IMR-90 (cell line): ENCODE measurements around the gene AGAP1. TPM values are rescaled to one million over a fixed set of nuclear protein-coding genes. Genes with fewer than 3 reads are reported as not detected.

Experiments
- ATAC-seq: fragments of 200-7000 bp; cut with Tn5 transposase; 2 replicates; pipeline ENCODE4 v1.9.1; 2020; ENCODE audit warnings: low read depth, mild to moderate bottlenecking, moderate library complexity
- BruUV-seq: library from RNA; stranded (reverse); fragments of 400-500 nt; replicated peaks from 2 replicates; lab custom pipeline; 2021; lab: Mats Ljungman, UMichigan
- CTCF ChIA-PET: fragments of 300-600 bp; formaldehyde crosslinking; extraction: SDS; loops from one replicate; lab custom pipeline; 2021; ENCODE audit warnings: antibody characterized with exemption; lab: Yijun Ruan, JAX
- POLR2A ChIA-PET: fragments of 300-600 bp; sonication (Branson Sonifier 250); formaldehyde crosslinking; loops from one replicate; lab custom pipeline; 2022; ENCODE audit warnings: antibody characterized with exemption; ENCODE audit not compliant: unreplicated experiment; lab: Charles Lee
- DNase-seq: peaks from one replicate; pipeline ENCODE4 v3.0.0; 2013
- H2AFZ ChIP-seq: replicated peaks from 2 replicates; pipeline ENCODE3; 2013; ENCODE audit warnings: low read length, mild to moderate bottlenecking; ENCODE audit not compliant: poor library complexity
- H2AK5ac ChIP-seq: 2 replicates; pipeline ENCODE4 v1.6.1; 2013; ENCODE audit warnings: low read depth, low read length, inconsistent platforms
- H2AK9ac ChIP-seq: replicated peaks from 2 replicates; pipeline ENCODE3; 2013; ENCODE audit warnings: mild to moderate bottlenecking, low read depth, low read length, moderate library complexity; ENCODE audit not compliant: poor library complexity
- H2BK120ac ChIP-seq: 2 replicates; pipeline ENCODE4 v1.6.1; 2013; ENCODE audit warnings: low read depth, low read length, inconsistent platforms
- H2BK15ac ChIP-seq: 3 replicates; pipeline ENCODE4 v1.6.1; 2013; ENCODE audit warnings: low read depth, low read length, inconsistent platforms
- H2BK20ac ChIP-seq: 2 replicates; pipeline ENCODE4 v1.6.1; 2013; ENCODE audit warnings: low read depth, mild to moderate bottlenecking, inconsistent platforms, low read length, moderate library complexity
- H2BK5ac ChIP-seq: 2 replicates; pipeline ENCODE4 v1.6.1; 2013; ENCODE audit warnings: mild to moderate bottlenecking, low read depth, low read length, inconsistent platforms; ENCODE audit not compliant: poor library complexity, severe bottlenecking
- H3K14ac ChIP-seq: replicated peaks from 2 replicates; pipeline ENCODE4 v1.6.1; 2013; ENCODE audit warnings: low read depth, low read length, inconsistent platforms
- H3K18ac ChIP-seq: 2 replicates; pipeline ENCODE4 v1.6.1; 2013; ENCODE audit warnings: low read depth, low read length, control low read depth
- H3K23ac ChIP-seq: 2 replicates; pipeline ENCODE4 v1.6.1; 2013; ENCODE audit warnings: low read depth, low read length, inconsistent platforms
- H3K27ac ChIP-seq: 2 replicates; pipeline ENCODE4 v1.5.1; 2013; ENCODE audit warnings: mild to moderate bottlenecking, control low read depth, low read length; ENCODE audit not compliant: insufficient read depth
- H3K27me3 ChIP-seq: 2 replicates; pipeline ENCODE4 v1.6.1; 2013; ENCODE audit warnings: low read length; ENCODE audit not compliant: control insufficient read depth, insufficient read depth
- H3K36me3 ChIP-seq: 2 replicates; pipeline ENCODE4 v1.6.1; 2013; ENCODE audit warnings: low read length, mixed read lengths; ENCODE audit not compliant: control insufficient read depth, insufficient read depth
- H3K4ac ChIP-seq: 2 replicates; pipeline ENCODE4 v1.6.1; 2013; ENCODE audit warnings: low read depth, low read length, inconsistent platforms
- H3K4me1 ChIP-seq: 2 replicates; pipeline ENCODE4 v1.6.1; 2013; ENCODE audit warnings: low read length, mixed read lengths; ENCODE audit not compliant: control insufficient read depth, insufficient read depth
- H3K4me2 ChIP-seq: 2 replicates; pipeline ENCODE4 v1.6.1; 2013; ENCODE audit warnings: low read depth, mild to moderate bottlenecking, control low read depth, low read length, moderate library complexity
- H3K4me3 ChIP-seq: 2 replicates; pipeline ENCODE4 v1.5.1; 2013; ENCODE audit warnings: low read depth, mild to moderate bottlenecking, control low read depth, low read length, moderate library complexity; ENCODE audit not compliant: insufficient read depth
- H3K56ac ChIP-seq: 2 replicates; pipeline ENCODE4 v1.6.1; 2013; ENCODE audit warnings: low read length, inconsistent platforms; ENCODE audit not compliant: insufficient read depth; ENCODE audit errors: extremely low read depth
- H3K79me1 ChIP-seq, 2 experiments: 2 replicates each; pipeline ENCODE4 v1.6.1; 2013; ENCODE audit warnings: low read length in 2 of 2, inconsistent platforms in 1 of 2, low read depth in 1 of 2
- H3K9ac ChIP-seq: 2 replicates; pipeline ENCODE4 v1.6.1; 2013; ENCODE audit warnings: low read depth, low read length, control low read depth
- H3K9me1 ChIP-seq: 2 replicates; pipeline ENCODE4 v1.6.1; 2013; ENCODE audit warnings: low read length, inconsistent platforms; ENCODE audit not compliant: insufficient read depth
- H3K9me3 ChIP-seq: 2 replicates; pipeline ENCODE4 v1.6.1; 2013; ENCODE audit warnings: low read length; ENCODE audit not compliant: control insufficient read depth, insufficient read depth
- H4K20me1 ChIP-seq: 2 replicates; pipeline ENCODE4 v1.6.1; 2013; ENCODE audit warnings: low read length, inconsistent platforms; ENCODE audit not compliant: insufficient read depth
- H4K5ac ChIP-seq: 2 replicates; pipeline ENCODE4 v1.6.1; 2013; ENCODE audit warnings: mild to moderate bottlenecking, low read depth, low read length, control low read depth
- H4K8ac ChIP-seq, 2 experiments: 2 replicates each; pipeline ENCODE4 v1.6.1; 2013; ENCODE audit warnings: low read depth in 2 of 2, low read length in 2 of 2, control low read depth in 1 of 2, inconsistent platforms in 1 of 2
- H4K91ac ChIP-seq: 2 replicates; pipeline ENCODE4 v1.6.1; 2013; ENCODE audit warnings: low read depth, low read length, inconsistent platforms; ENCODE audit not compliant: insufficient read depth
- BHLHE40 ChIP-seq: fragments of 150-350 bp; IDR thresholded peaks from 2 replicates; pipeline ENCODE4 v1.6.1; 2016; ENCODE audit warnings: mild to moderate bottlenecking, low read depth, low read length
- CEBPB ChIP-seq: IDR thresholded peaks from 2 replicates; pipeline ENCODE4 v1.6.1; 2012; ENCODE audit warnings: low read depth, low read length, improper control_type of control experiment
- CHD1 ChIP-seq: IDR thresholded peaks from 2 replicates; pipeline ENCODE4 v1.6.1; 2012; ENCODE audit warnings: low read depth, low read length, improper control_type of control experiment
- MAFK ChIP-seq: IDR thresholded peaks from 2 replicates; pipeline ENCODE4 v1.6.1; 2012; ENCODE audit warnings: low read depth, low read length, improper control_type of control experiment
- MXI1 ChIP-seq: IDR thresholded peaks from 2 replicates; pipeline ENCODE4 v1.6.1; 2012; ENCODE audit warnings: low read depth, mild to moderate bottlenecking, low read length, moderate library complexity, borderline replicate concordance
- NFE2L2 ChIP-seq: fragments of 150-350 bp; IDR thresholded peaks from 2 replicates; pipeline ENCODE4 v1.6.1; 2016; ENCODE audit warnings: low read depth, mild to moderate bottlenecking, low read length
- POLR2A ChIP-seq: IDR thresholded peaks from 2 replicates; pipeline ENCODE4 v1.6.1; 2012; ENCODE audit warnings: mild to moderate bottlenecking, low read depth, low read length
- WGBS, 2 experiments: methylation state at CpG; one replicate each; pipeline versions ENCODE4 v1.1.5 to v1.1.7; 2013; ENCODE audit warnings: missing lambda C conversion rate in 2 of 2; ENCODE audit not compliant: insufficient read length in 1 of 2; ENCODE audit errors: extremely low coverage in 2 of 2; 5-methylcytosine and 5-hydroxymethylcytosine counted together
- dilution Hi-C: fragments of 300-500 bp; cut with HindIII; formaldehyde crosslinking; loops from one replicate; pipeline ENCODE4 v1.14.3; 2018; ENCODE audit warnings: low sequenced_read_pairs; ENCODE audit not compliant: unreplicated experiment
- in situ Hi-C: fragments of 300-500 bp; cut with MboI; formaldehyde crosslinking; loops from 3 replicates; pipeline ENCODE4 v1.14.3; 2019; ENCODE audit warnings: low sequenced_read_pairs, inconsistent platforms, mixed read lengths
- intact Hi-C: fragments of 100-400 bp; cut with micrococcal nuclease; formaldehyde crosslinking; loops from 2 replicates; pipeline ENCODE4 v1.10.0; 2022
- polyA plus RNA-seq, 3 experiments: library from polyadenylated mRNA; depleted of rRNA; stranded (reverse); fragments of >200 nt; gene quantifications; 2 replicates each; pipeline ENCODE4 v1.2.3, GENCODE V29; 2012; ENCODE audit warnings: low replicate concordance in 1 of 3
- total RNA-seq: library from RNA; depleted of rRNA; stranded (reverse); fragments of >200 nt; gene quantifications from 2 replicates; pipeline ENCODE4 v1.2.3, GENCODE V29; 2012
- TF ChIP-seq, protein P1 (sequence below): conservative IDR thresholded peaks from 2 replicates; pipeline ENCODE4 v1.5.1; 2012; ENCODE audit warnings: mild to moderate bottlenecking, low read depth, low read length, improper control_type of control experiment
- TF ChIP-seq, protein P2 (sequence below): fragments of 150-350 bp; IDR thresholded peaks from 2 replicates; pipeline ENCODE4 v1.6.1; 2017; ENCODE audit warnings: mild to moderate bottlenecking, antibody characterized with exemption, low read length, low read depth

The AGAP1 gene
- total and polyA plus RNA-seq, 2 of the 4 experiments (the other 2 are of a cell fraction), result 15.1 to 16.4 TPM

DNA sequence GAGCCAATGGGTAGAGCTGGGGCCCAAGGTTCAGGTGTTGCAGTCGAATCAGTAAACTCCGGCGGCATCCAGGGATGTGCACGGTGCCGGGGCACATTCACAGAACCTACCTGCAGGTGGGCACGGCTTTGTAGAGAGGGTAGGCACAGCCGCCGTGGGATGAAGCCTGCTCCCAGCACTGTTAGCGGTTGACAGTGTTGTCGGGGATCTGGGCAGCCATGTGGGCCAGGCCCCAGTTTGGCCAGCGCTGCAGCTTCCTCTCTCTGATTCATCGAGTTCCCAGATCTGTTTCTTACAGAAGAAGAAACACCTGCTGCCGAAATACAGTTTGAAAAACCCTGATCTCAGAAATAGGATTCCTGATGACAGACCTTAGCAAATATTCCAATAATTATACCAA lies 274.8 kb downstream of the AGAP1 start:
- Histone ChIP-seq H3K4ac (no peak overlapping the region), H3K14ac (no peak overlapping the region), H3K23ac (no peak overlapping the region), H4K20me1 (no peaks in the 10 kb centered on the region), H2BK15ac (no peak overlapping the region), H2BK5ac (no peak overlapping the region), H3K36me3 (peaks cover 4% of the 10 kb centered on the region; the same call in 1 of the 2 replicates), H2BK20ac (no peak overlapping the region), H2AFZ (no peak overlapping the region), H3K9me1 (no peaks in the 10 kb centered on the region; the same call in 1 of the 2 replicates), H3K18ac (no peak overlapping the region), H2AK9ac (no peak overlapping the region), H4K8ac (no peak overlapping the region), H2BK120ac (no peak overlapping the region), H3K4me2 (no peak overlapping the region), H3K9ac (no peak overlapping the region), H3K9me3 (no peaks in the 10 kb centered on the region), H3K79me1 (no peaks in the 10 kb centered on the region), H4K91ac (no peak overlapping the region), H4K5ac (no peak overlapping the region), H3K4me3 (no peak overlapping the region), H2AK5ac (no peak overlapping the region), H3K56ac (no peak overlapping the region), H3K27me3 (no peaks in the 10 kb centered on the region), H3K27ac (no peak overlapping the region), H3K4me1 (no peaks in the 10 kb centered on the region)
- dilution Hi-C loops (no loop called here), intact Hi-C loops (loop anchor here (5.0 kb wide), 1 partner anchor 574 kb away; no protein-coding TSS in a partner anchor), in situ Hi-C loops (loop anchor here (5.0 kb wide), 1 partner anchor 409 kb away; no protein-coding TSS in a partner anchor)
- no peak for ATAC-seq
- TF ChIP-seq, protein P1, sequence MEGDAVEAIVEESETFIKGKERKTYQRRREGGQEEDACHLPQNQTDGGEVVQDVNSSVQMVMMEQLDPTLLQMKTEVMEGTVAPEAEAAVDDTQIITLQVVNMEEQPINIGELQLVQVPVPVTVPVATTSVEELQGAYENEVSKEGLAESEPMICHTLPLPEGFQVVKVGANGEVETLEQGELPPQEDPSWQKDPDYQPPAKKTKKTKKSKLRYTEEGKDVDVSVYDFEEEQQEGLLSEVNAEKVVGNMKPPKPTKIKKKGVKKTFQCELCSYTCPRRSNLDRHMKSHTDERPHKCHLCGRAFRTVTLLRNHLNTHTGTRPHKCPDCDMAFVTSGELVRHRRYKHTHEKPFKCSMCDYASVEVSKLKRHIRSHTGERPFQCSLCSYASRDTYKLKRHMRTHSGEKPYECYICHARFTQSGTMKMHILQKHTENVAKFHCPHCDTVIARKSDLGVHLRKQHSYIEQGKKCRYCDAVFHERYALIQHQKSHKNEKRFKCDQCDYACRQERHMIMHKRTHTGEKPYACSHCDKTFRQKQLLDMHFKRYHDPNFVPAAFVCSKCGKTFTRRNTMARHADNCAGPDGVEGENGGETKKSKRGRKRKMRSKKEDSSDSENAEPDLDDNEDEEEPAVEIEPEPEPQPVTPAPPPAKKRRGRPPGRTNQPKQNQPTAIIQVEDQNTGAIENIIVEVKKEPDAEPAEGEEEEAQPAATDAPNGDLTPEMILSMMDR, result no peak
- no peak for TF ChIP-seq MXI1
- TF ChIP-seq, protein P2, sequence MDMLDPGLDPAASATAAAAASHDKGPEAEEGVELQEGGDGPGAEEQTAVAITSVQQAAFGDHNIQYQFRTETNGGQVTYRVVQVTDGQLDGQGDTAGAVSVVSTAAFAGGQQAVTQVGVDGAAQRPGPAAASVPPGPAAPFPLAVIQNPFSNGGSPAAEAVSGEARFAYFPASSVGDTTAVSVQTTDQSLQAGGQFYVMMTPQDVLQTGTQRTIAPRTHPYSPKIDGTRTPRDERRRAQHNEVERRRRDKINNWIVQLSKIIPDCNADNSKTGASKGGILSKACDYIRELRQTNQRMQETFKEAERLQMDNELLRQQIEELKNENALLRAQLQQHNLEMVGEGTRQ, result no peak
- no peak for TF ChIP-seq CHD1
- no peak for TF ChIP-seq NFE2L2
- TF ChIP-seq BHLHE40, result no peak
- TF ChIP-seq CEBPB, result no peak
- no peak for TF ChIP-seq POLR2A
- TF ChIP-seq MAFK, result no peak
- peak; percentile 19 for DNase-seq
- WGBS, 2 experiments, result 95% methylated on average over 11 of the region's 13 CpGs; no CpG with 5 or more reads in 1 of the 2 experiments
- CTCF ChIA-PET, result no interaction called here
- POLR2A ChIA-PET, result no interaction called here
- BruUV-seq, result no TSS peak
